ENCODE results near the gene AKAP8L. TPM values are rescaled to one million over a fixed set of nuclear protein-coding genes. Genes with fewer than 3 reads are reported as not detected.

The AKAP8L gene
- total RNA-seq, 1 donor from 2014 or later: 91.4 TPM

- intact Hi-C loops (cut with micrococcal nuclease): loop anchor here (10.0 kb wide), 1 partner anchor 679 kb away; the partner anchor contains the start of gene RAB8A
These were observed 17.4 kb upstream of the AKAP8L start for GRCh38 chr19:15436012-15436825.

- intact Hi-C loops (cut with micrococcal nuclease): loop anchor here (1.0 to 10.0 kb wide), 2 partner anchors 31 to 681 kb away; partner anchors contain the start of genes RAB8A and RASAL3
These were observed 14.8 kb upstream of the AKAP8L start for GRCh38 chr19:15433519-15434069.

- intact Hi-C loops (cut with micrococcal nuclease): loop anchor here (1.0 to 10.0 kb wide), 9 partner anchors 14 to 682 kb away; partner anchors contain the start of genes AKAP8, BRD4, RAB8A and RASAL3
These were observed 14.1 kb upstream of the AKAP8L start for GRCh38 chr19:15432629-15433518.

GRCh38 chr19:15432018-15432494 is 13.3 kb upstream of the AKAP8L start:
- intact Hi-C loops (cut with micrococcal nuclease): loop anchor here (1.0 to 10.0 kb wide), 8 partner anchors 13 to 683 kb away; partner anchors contain the start of genes AKAP8, BRD4 and RAB8A

- intact Hi-C loops (cut with micrococcal nuclease): loop anchor here (1.0 to 10.0 kb wide), 8 partner anchors 12 to 683 kb away; partner anchors contain the start of genes AKAP8, BRD4 and RAB8A
These were observed 12.7 kb upstream of the AKAP8L start for GRCh38 chr19:15431396-15432017.

- intact Hi-C loops (cut with micrococcal nuclease): loop anchor here (10.0 kb wide), 1 partner anchor 684 kb away; the partner anchor contains the start of gene RAB8A
These were observed 11.8 kb upstream of the AKAP8L start for GRCh38 chr19:15430526-15431120.

- intact Hi-C loops (cut with micrococcal nuclease): loop anchor here (10.0 kb wide), 1 partner anchor 685 kb away; the partner anchor contains the start of gene RAB8A
These were observed 11.2 kb upstream of the AKAP8L start for GRCh38 chr19:15429825-15430467.

- intact Hi-C loops (cut with micrococcal nuclease): no loop called here
These were observed 10.4 kb upstream of the AKAP8L start for GRCh38 chr19:15428956-15429824.

- intact Hi-C loops (cut with micrococcal nuclease): no loop called here
These were observed 9.2 kb upstream of the AKAP8L start for GRCh38 chr19:15427991-15428471.

GRCh38 chr19:15427350-15427700 is 8.5 kb upstream of the AKAP8L start:
- intact Hi-C loops (cut with micrococcal nuclease): no loop called here

- intact Hi-C loops (cut with micrococcal nuclease): no loop called here
These were observed 7.9 kb upstream of the AKAP8L start for GRCh38 chr19:15426485-15427349.

GRCh38 chr19:15425321-15425950 is 6.6 kb upstream of the AKAP8L start:
- intact Hi-C loops (cut with micrococcal nuclease): no loop called here

GRCh38 chr19:15424692-15425272 is 6.0 kb upstream of the AKAP8L start:
- intact Hi-C loops (cut with micrococcal nuclease): no loop called here

- intact Hi-C loops (cut with micrococcal nuclease): no loop called here
These were observed 5.3 kb upstream of the AKAP8L start for GRCh38 chr19:15424121-15424520.

GRCh38 chr19:15423130-15423529 is 4.3 kb upstream of the AKAP8L start:
- intact Hi-C loops (cut with micrococcal nuclease): no loop called here

- intact Hi-C loops (cut with micrococcal nuclease): no loop called here
These were observed 3.7 kb upstream of the AKAP8L start for GRCh38 chr19:15422296-15423075.

All from T-helper 1 cell treated with Interleukin-12 subunit alpha and Interleukin-12 subunit beta and Interleukin-4 antibody, amounts not matched to agents 30 ng/mL and 1 ng/mL, for 36 hours (primary cell).